Adrenal gland (tissue), 5 donors: Measurements from ENCODE around the gene PLAC8L1.

Experiments
- POLR2A ChIP-seq, 2 donors: fragments of 450-650 bp; IDR thresholded peaks; one replicate each; pipeline ENCODE4 v1.6.1; 2017; ENCODE audit warnings: antibody characterized with exemption in 2 of 2, mild to moderate bottlenecking in 2 of 2, moderate library complexity in 1 of 2
- TF ChIP-seq, protein P1 (sequence below), 6 experiments: fragments of 450-650 bp in 4 of 6; fragments of 200-600 bp in 2 of 6; sonication (generic) in 1 of 6; IDR thresholded peaks; 1 replicate in 5 of 6; 2 replicates in 1 of 6; pipeline versions ENCODE4 v1.5.1 to v1.8.0; 2016 to 2021; ENCODE audit warnings: antibody characterized with exemption in 6 of 6, mild to moderate bottlenecking in 2 of 6, moderate library complexity in 1 of 6
- donor health status: DM: no; HTN: no; CAD: no.

DNA sequence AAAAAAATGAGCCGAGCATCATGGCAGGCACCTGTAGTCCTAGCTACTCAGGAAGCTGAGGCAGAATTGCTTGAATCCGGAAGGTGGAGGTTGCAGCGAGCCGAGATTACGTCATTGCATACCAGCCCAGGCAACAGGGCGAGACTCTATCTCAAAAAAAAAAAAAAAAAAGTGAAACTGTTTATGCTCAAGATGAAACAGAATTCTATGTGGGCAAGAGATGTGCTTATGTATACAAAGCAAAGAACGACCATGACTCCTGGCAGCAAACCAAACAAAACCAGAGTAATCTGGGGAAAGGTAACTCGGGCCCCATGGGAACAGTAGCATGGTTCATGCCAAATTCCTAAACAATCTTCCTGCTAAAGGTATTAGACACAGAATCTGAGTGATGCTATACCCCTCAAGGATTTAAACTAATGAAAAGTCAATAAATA, 32.6 kb upstream of the PLAC8L1 start:
- TF ChIP-seq, protein P1, sequence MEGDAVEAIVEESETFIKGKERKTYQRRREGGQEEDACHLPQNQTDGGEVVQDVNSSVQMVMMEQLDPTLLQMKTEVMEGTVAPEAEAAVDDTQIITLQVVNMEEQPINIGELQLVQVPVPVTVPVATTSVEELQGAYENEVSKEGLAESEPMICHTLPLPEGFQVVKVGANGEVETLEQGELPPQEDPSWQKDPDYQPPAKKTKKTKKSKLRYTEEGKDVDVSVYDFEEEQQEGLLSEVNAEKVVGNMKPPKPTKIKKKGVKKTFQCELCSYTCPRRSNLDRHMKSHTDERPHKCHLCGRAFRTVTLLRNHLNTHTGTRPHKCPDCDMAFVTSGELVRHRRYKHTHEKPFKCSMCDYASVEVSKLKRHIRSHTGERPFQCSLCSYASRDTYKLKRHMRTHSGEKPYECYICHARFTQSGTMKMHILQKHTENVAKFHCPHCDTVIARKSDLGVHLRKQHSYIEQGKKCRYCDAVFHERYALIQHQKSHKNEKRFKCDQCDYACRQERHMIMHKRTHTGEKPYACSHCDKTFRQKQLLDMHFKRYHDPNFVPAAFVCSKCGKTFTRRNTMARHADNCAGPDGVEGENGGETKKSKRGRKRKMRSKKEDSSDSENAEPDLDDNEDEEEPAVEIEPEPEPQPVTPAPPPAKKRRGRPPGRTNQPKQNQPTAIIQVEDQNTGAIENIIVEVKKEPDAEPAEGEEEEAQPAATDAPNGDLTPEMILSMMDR (IDR thresholded peaks at IDR 0.05): no peak
- TF ChIP-seq POLR2A (IDR thresholded peaks at IDR 0.05): no peak
